SU-DHL-6 (cell line): ENCODE results near the gene MDM2.

Source experiments
- H2AFZ ChIP-seq: fragments of 200-600 bp; sonication (generic); 2 replicates; pipeline ENCODE4 v1.6.1; 2014; ENCODE audit warnings: low read depth, mild to moderate bottlenecking, moderate library complexity, mixed read lengths, antibody characterized with exemption, low read length; ENCODE audit not compliant: severe bottlenecking
- H3F3A ChIP-seq: fragments of 200-600 bp; shearing (Covaris generic); 2 replicates; pipeline ENCODE4 v1.6.0; 2016; ENCODE audit warnings: antibody characterized with exemption, mild to moderate bottlenecking; ENCODE audit not compliant: insufficient read depth
- H3K27ac ChIP-seq: fragments of 200-600 bp; sonication (generic); 2 replicates; pipeline ENCODE4 v1.5.1; 2016; ENCODE audit warnings: low read depth, mild to moderate bottlenecking, low read length, moderate library complexity, mixed read lengths
- H3K27me3 ChIP-seq: fragments of 200-600 bp; sonication (generic), shearing (Covaris generic); 2 replicates; pipeline ENCODE4 v1.6.0; 2014; ENCODE audit warnings: mild to moderate bottlenecking, low read length
- H3K36me3 ChIP-seq: fragments of 200-600 bp; sonication (generic); 2 replicates; pipeline ENCODE4 v1.6.1; 2014; ENCODE audit warnings: mild to moderate bottlenecking, low read length, mixed read lengths
- H3K4me2 ChIP-seq: fragments of 300-600, 200-600 bp; shearing (Covaris generic), sonication (generic); 2 replicates; pipeline ENCODE4 v1.6.0; 2014; ENCODE audit warnings: low read length, low read depth, mild to moderate bottlenecking; ENCODE audit not compliant: poor library complexity, severe bottlenecking
- H3K4me3 ChIP-seq: fragments of 200-600 bp; sonication (generic); 2 replicates; pipeline ENCODE4 v1.5.1; 2014; ENCODE audit warnings: antibody characterized with exemption, low read length, mild to moderate bottlenecking, mixed read lengths; ENCODE audit not compliant: insufficient read depth, poor library complexity, severe bottlenecking
- H3K79me2 ChIP-seq: fragments of 200-600 bp; sonication (generic); 2 replicates; pipeline ENCODE4 v1.6.1; 2014; ENCODE audit warnings: mild to moderate bottlenecking, low read length, moderate library complexity; ENCODE audit not compliant: insufficient read depth
- H3K9ac ChIP-seq: fragments of 200-600 bp; sonication (generic); 2 replicates; pipeline ENCODE4 v1.7.0; 2014; ENCODE audit warnings: mild to moderate bottlenecking, low read length
- H3K9me2 ChIP-seq: fragments of 200-600 bp; sonication (generic); replicated peaks from 2 replicates; pipeline ENCODE4 v1.6.1; 2014; ENCODE audit warnings: low read length; ENCODE audit not compliant: insufficient read depth
- H3K9me3 ChIP-seq: fragments of 200-600 bp; sonication (generic); 2 replicates; pipeline ENCODE4 v1.6.1; 2014; ENCODE audit warnings: low read length, mixed read lengths; ENCODE audit not compliant: insufficient read depth
- H4K20me1 ChIP-seq: fragments of 200-600 bp; sonication (generic); 2 replicates; pipeline ENCODE4 v1.6.1; 2014; ENCODE audit warnings: low read depth, mild to moderate bottlenecking, antibody characterized with exemption, low read length, moderate library complexity, mixed read lengths
- CTCF ChIP-seq: fragments of 200-600 bp; sonication (generic); IDR thresholded peaks from one replicate; pipeline ENCODE4 v1.5.1; 2017; ENCODE audit warnings: antibody characterized with exemption, mild to moderate bottlenecking, low read length, moderate library complexity; ENCODE audit not compliant: insufficient read depth, poor library complexity, severe bottlenecking
- EZH2phosphoT487 ChIP-seq: fragments of 200-600 bp; sonication (generic), shearing (Covaris generic); conservative IDR thresholded peaks from 2 replicates; pipeline ENCODE4 v1.6.1; 2018; ENCODE audit warnings: mild to moderate bottlenecking, antibody characterized with exemption, low read length, moderate library complexity, mixed read lengths

MDM2 gene

GRCh38 chr12:68896881-68897540, 89.0 kb downstream of the MDM2 start:
- Histone ChIP-seq H3K27me3 (no peaks in the 10 kb centered on the region), H3K9me2 (no peaks in the 10 kb centered on the region), H3K9ac (no peak overlapping the region), H3K36me3 (no peaks in the 10 kb centered on the region), H3K9me3 (no peaks in the 10 kb centered on the region), H3F3A (no peaks in the 10 kb centered on the region), H3K4me3 (no peak overlapping the region), H4K20me1 (no peaks in the 10 kb centered on the region), H2AFZ (no peak overlapping the region), H3K79me2 (no peaks in the 10 kb centered on the region), H3K4me2 (no peak overlapping the region), H3K27ac (no peak overlapping the region)
- TF ChIP-seq CTCF: no peak
- TF ChIP-seq EZH2phosphoT487: no peak

GRCh38 chr12:68899251-68899771, 91.3 kb downstream of the MDM2 start:
- no peaks in the 10 kb centered on the region for H3K79me2 ChIP-seq
- no peaks in the 10 kb centered on the region for H3K9me3 ChIP-seq
- H3K27me3 ChIP-seq: no peaks in the 10 kb centered on the region
- H3K9me2 ChIP-seq: no peaks in the 10 kb centered on the region
- no peak overlapping the region for H3K9ac ChIP-seq
- no peak for TF ChIP-seq CTCF
- TF ChIP-seq EZH2phosphoT487: no peak
- H2AFZ ChIP-seq: no peak overlapping the region
- no peaks in the 10 kb centered on the region for H3K36me3 ChIP-seq
- no peak overlapping the region for H3K27ac ChIP-seq
- H4K20me1 ChIP-seq: no peaks in the 10 kb centered on the region
- no peak overlapping the region for H3K4me2 ChIP-seq
- H3K4me3 ChIP-seq: no peak overlapping the region
- no peaks in the 10 kb centered on the region for H3F3A ChIP-seq

- no peak overlapping the region for H3K27ac ChIP-seq
- no peaks in the 10 kb centered on the region for H4K20me1 ChIP-seq
- H3K9ac ChIP-seq: no peak overlapping the region
- no peaks in the 10 kb centered on the region for H3K9me2 ChIP-seq
- no peak overlapping the region for H3K4me3 ChIP-seq
- no peaks in the 10 kb centered on the region for H3K27me3 ChIP-seq
- TF ChIP-seq CTCF: no peak
- no peak for TF ChIP-seq EZH2phosphoT487
- no peak overlapping the region for H2AFZ ChIP-seq
- H3K4me2 ChIP-seq: no peak overlapping the region
- H3K79me2 ChIP-seq: no peaks in the 10 kb centered on the region
- no peaks in the 10 kb centered on the region for H3K9me3 ChIP-seq
- no peaks in the 10 kb centered on the region for H3K36me3 ChIP-seq
- H3F3A ChIP-seq: no peaks in the 10 kb centered on the region
Measured at GRCh38 chr12:68900241-68900640, 92.3 kb downstream of the MDM2 start.
